Activated B cell treated with CpG ODN at 0.5 μM for 24 hours (primary cell): ENCODE results near the gene PPEF2. TPM values are rescaled to one million over a fixed set of nuclear protein-coding genes. Genes with fewer than 3 reads are reported as not detected.
"Not testable (repeated sequence)": the region's sequence is repeated elsewhere in the genome, so short reads cannot be mapped to it uniquely, and the experiment has no call there.

Experiments used
- ATAC-seq: fragments of 200-7000 bp; cut with Tn5 transposase; one replicate; pipeline ENCODE4 v1.10.0; 2021; ENCODE audit warnings: low read depth, mild to moderate bottlenecking, moderate library complexity
- CTCF ChIA-PET: fragments of 350-600 bp; sonication (Branson Sonifier 250); formaldehyde crosslinking; loops from one replicate; lab custom pipeline; 2021; ENCODE audit warnings: antibody characterized with exemption; lab: Charles Lee
- POLR2A ChIA-PET: fragments of 350-600 bp; sonication (Branson Sonifier 250); formaldehyde crosslinking; loops from one replicate; lab custom pipeline; 2021; ENCODE audit warnings: antibody characterized with exemption; lab: Charles Lee
- DNase-seq: peaks from one replicate; pipeline ENCODE4 v3.0.0; 2022
- H3K27ac Mint-ChIP-seq: one replicate; pipeline ENCODE4 v1.8.0; 2020; ENCODE audit warnings: mixed read lengths
- H3K27me3 Mint-ChIP-seq: one replicate; pipeline ENCODE4 v1.8.0; 2021; ENCODE audit warnings: mixed read lengths
- H3K36me3 Mint-ChIP-seq: one replicate; pipeline ENCODE4 v1.8.0; 2021; ENCODE audit warnings: low read depth, mixed read lengths
- H3K4me1 Mint-ChIP-seq: one replicate; pipeline ENCODE4 v1.8.0; 2021; ENCODE audit warnings: mixed read lengths
- H3K4me3 Mint-ChIP-seq: one replicate; pipeline ENCODE4 v1.8.0; 2020; ENCODE audit warnings: mild to moderate bottlenecking, mixed read lengths
- H3K9me3 Mint-ChIP-seq: one replicate; pipeline ENCODE4 v1.8.0; 2020; ENCODE audit warnings: mixed read lengths
- intact Hi-C: fragments of 100-400 bp; cut with micrococcal nuclease; formaldehyde crosslinking; loops from one replicate; pipeline ENCODE4 v1.15.1; 2024
- total RNA-seq: library from RNA; stranded (reverse); gene quantifications from 2 replicates; pipeline ENCODE4 v1.2.3, GENCODE V29; 2022
- TF ChIP-seq, protein P1 (sequence below): fragments of 200-600 bp; IDR thresholded peaks from one replicate; pipeline ENCODE4 v1.8.0; 2022; ENCODE audit warnings: antibody characterized with exemption, mild to moderate bottlenecking

PPEF2 gene
- total RNA-seq, 1 donor from 2014 or later: 0.35 TPM

DNA sequence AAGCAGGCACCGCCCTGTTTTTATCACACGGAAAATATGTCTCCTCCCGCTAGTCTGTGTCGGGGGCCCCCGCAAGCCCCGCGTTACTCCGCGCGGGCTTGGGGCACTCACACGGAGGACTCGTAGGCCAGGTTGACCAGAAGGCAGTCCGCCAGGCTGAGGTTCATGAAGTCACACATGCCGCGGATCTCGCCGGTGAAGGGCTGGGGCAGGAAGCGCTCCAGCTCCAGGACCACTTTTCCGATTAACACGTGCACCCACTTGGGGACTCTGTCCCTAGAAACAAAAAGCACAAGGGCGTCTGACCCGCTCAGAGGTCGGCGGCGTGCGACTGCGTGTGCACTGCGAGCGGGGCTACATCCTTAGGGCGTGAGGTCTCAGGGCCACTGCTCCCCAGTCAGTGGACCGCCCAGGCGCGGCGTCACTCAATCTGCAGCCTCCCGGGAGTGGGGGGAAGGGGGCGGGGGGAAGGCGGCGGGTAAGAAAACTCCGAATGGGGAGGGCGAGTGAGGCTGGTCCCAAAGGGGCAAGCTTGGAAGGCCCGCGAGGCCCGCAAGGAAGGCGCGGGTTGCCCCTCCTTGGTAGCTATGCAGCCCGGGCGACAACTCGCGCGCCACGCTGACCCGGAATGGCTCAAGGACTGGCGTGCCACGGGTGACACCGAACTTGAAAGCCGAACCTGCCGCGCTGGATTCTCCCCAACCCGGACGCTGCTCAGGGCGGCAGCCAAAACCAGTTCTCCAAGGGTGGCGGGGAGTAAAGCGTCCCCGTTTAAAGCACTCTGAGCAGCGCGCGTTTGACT lies 37.8 kb upstream of the PPEF2 start:
- Mint-ChIP-seq H3K4me3 (peak overlapping the region; percentile 98), H3K27ac (peak overlapping the region; percentile 99), H3K27me3 (no peaks in the 10 kb centered on the region), H3K4me1 (peaks cover 14% of the 10 kb centered on the region), H3K9me3 (no peaks in the 10 kb centered on the region), H3K36me3 (peaks cover 23% of the 10 kb centered on the region)
- intact Hi-C loops: loop anchor here (1.0 to 2.0 kb wide), 9 partner anchors 9 to 425 kb away; partner anchors contain the start of genes NUP54, RCHY1, SDAD1 and THAP6
- DNase-seq: peak; percentile 70
- POLR2A ChIA-PET: interaction anchor here (0.6 to 2.9 kb wide), 24 partner anchors 8 to 1922 kb away, joined by 3 to 14 read pairs (median 4); partner anchors contain the start of genes MRPL1, PPEF2, RCHY1 and SDAD1
- ATAC-seq: peak; percentile 77
- CTCF ChIA-PET: interaction anchor here (0.6 to 3.6 kb wide), 5 partner anchors 25 to 266 kb away, joined by 3 to 11 read pairs (median 4); partner anchors contain the start of gene SDAD1
- TF ChIP-seq, protein P1, sequence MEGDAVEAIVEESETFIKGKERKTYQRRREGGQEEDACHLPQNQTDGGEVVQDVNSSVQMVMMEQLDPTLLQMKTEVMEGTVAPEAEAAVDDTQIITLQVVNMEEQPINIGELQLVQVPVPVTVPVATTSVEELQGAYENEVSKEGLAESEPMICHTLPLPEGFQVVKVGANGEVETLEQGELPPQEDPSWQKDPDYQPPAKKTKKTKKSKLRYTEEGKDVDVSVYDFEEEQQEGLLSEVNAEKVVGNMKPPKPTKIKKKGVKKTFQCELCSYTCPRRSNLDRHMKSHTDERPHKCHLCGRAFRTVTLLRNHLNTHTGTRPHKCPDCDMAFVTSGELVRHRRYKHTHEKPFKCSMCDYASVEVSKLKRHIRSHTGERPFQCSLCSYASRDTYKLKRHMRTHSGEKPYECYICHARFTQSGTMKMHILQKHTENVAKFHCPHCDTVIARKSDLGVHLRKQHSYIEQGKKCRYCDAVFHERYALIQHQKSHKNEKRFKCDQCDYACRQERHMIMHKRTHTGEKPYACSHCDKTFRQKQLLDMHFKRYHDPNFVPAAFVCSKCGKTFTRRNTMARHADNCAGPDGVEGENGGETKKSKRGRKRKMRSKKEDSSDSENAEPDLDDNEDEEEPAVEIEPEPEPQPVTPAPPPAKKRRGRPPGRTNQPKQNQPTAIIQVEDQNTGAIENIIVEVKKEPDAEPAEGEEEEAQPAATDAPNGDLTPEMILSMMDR: no peak

DNA sequence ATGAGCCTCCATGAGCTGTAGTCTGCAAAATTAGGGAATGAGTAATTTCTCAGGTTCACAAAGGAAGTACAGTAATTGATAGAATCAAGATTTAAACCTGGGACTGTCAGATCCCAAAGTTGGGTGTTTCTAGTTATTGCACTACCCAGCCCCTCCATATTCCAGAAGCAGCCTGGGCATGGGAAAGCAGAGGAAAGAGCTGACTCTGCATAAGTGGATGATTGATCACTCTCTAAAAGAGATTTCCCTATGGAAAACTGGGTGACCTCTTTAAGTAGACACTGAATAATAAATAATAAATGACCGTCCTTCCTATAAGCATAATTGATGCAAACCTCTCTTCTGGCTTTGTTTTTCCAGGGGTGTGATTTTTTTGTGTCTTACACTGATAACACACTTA lies 33.4 kb upstream of the PPEF2 start:
- H3K27ac Mint-ChIP-seq: no peak overlapping the region
- no peaks in the 10 kb centered on the region for H3K9me3 Mint-ChIP-seq
- ChIA-PET CTCF (no interaction called here), POLR2A (no interaction called here)
- no peak overlapping the region for H3K4me3 Mint-ChIP-seq
- TF ChIP-seq, protein P1: no peak
- peaks cover 42% of the 10 kb centered on the region for H3K36me3 Mint-ChIP-seq
- H3K4me1 Mint-ChIP-seq: peaks cover 14% of the 10 kb centered on the region
- intact Hi-C loops: no loop called here
- ATAC-seq (no peak), DNase-seq (no peak)
- H3K27me3 Mint-ChIP-seq: no peaks in the 10 kb centered on the region

DNA sequence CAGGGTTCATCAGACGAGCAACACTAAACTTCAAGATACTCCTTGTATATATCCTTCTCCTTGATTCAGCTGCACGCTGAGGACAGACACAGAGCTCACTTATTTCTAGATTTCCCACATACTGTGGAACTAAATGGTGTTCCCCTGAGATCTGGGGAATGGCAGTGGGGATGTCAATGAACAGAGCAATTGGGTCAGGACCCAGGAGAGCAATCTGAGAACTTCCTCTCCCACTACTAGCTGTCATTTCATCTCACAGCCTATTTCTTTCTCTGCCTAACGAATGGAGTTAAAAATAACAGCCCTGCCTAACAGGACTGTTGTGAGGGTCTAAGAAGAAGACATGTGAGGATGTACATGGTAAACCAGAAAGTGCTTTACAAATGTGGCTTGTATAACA lies 27.9 kb upstream of the PPEF2 start:
- DNase-seq (no peak), ATAC-seq (no peak)
- intact Hi-C loops: no loop called here
- POLR2A ChIA-PET: interaction anchor here (1.1 kb wide), 1 partner anchor 10 kb away, joined by 3 read pairs; no protein-coding TSS in a partner anchor
- Mint-ChIP-seq H3K36me3 (peaks cover 50% of the 10 kb centered on the region), H3K27ac (no peak overlapping the region), H3K4me3 (no peak overlapping the region), H3K4me1 (no peaks in the 10 kb centered on the region), H3K9me3 (no peaks in the 10 kb centered on the region), H3K27me3 (no peaks in the 10 kb centered on the region)
- TF ChIP-seq, protein P1: no peak
- CTCF ChIA-PET: no interaction called here

DNA sequence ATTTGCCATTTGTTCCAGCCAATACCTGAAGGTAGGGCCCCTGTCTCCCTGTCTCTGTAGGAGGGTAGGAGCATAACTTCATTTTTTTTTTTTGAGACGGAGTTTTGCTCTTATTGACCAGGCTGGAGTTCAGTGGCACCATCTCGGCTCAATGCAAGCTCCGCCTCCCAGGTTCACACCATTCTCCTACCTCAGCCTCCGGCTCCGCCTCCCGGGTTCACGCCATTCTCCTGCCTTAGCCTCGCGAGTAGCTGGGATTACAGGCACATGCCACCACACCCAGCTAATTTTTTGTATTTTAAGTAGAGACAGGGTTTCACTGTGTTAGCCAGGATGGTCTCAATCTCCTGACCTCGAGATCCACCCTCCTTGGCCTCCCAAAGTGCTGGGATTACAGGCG lies 22.7 kb upstream of the PPEF2 start:
- H3K36me3 Mint-ChIP-seq: peaks cover 61% of the 10 kb centered on the region
- CTCF ChIA-PET: interaction anchor here (0.8 kb wide), 1 partner anchor 9 kb away, joined by 3 read pairs; no protein-coding TSS in a partner anchor
- H3K27me3 Mint-ChIP-seq, intact Hi-C loops, ATAC-seq, H3K4me1 Mint-ChIP-seq, DNase-seq, H3K27ac Mint-ChIP-seq, H3K4me3 Mint-ChIP-seq, H3K9me3 Mint-ChIP-seq, POLR2A ChIA-PET: not testable (repeated sequence)

DNA sequence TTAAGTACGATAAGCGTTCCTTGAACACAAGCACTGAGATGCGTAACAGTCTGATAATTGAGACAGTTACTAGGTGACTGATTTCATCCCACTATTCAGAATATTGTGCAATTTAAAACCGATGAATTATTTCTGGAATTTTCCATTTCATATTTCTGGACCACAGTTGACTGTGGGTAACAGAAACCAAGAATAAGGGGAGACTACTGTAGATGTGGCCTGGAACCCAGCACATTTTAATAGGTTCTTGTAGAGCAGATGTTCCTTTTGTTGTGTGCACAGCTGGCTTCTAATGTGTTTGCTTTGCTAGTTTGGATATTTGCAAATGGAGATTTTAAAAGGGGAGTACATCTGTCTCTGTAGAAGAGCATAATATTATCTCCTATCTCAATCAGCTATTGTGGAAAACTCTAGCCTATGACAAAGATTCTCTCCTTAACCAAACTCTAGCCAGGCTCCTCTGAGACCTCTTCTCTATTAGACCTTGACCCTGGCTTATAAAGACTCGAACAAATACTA lies 22.1 kb upstream of the PPEF2 start:
- ChIA-PET POLR2A (no interaction called here), CTCF (no interaction called here)
- ATAC-seq (no peak), DNase-seq (no peak)
- H3K27me3 Mint-ChIP-seq: no peaks in the 10 kb centered on the region
- H3K4me3 Mint-ChIP-seq: no peak overlapping the region
- TF ChIP-seq, protein P1: no peak
- no peaks in the 10 kb centered on the region for H3K9me3 Mint-ChIP-seq
- intact Hi-C loops: no loop called here
- H3K36me3 Mint-ChIP-seq: peaks cover 63% of the 10 kb centered on the region
- no peaks in the 10 kb centered on the region for H3K4me1 Mint-ChIP-seq
- no peak overlapping the region for H3K27ac Mint-ChIP-seq
